GM19372 (cell line): ENCODE measurements around the gene DDX5.

ENCODE experiments used
- ATAC-seq: cut with Tn5 transposase; IDR thresholded peaks from one replicate; pipeline ENCODE4 v1.9.1; 2021; ENCODE audit warnings: mild to moderate bottlenecking, low read depth, moderate library complexity; ENCODE audit not compliant: unreplicated experiment

The DDX5 gene

GRCh38 chr17:64455993-64456885, 49.9 kb downstream of the DDX5 start:
- ATAC-seq, result no peak

- ATAC-seq, result no peak
Measured at GRCh38 chr17:64449545-64449944, 56.5 kb downstream of the DDX5 start.

- no peak for ATAC-seq
Measured at GRCh38 chr17:64448665-64449512, 57.2 kb downstream of the DDX5 start, which contains the start of gene MILR1. MILR1 (plus strand) TSS chr17:64449115; CDS start chr17:64449169, 54 bp downstream.
